GM19351 (cell line): ENCODE data around the gene ARID5A.

Source experiments
- ATAC-seq: cut with Tn5 transposase; IDR thresholded peaks from one replicate; pipeline ENCODE4 v1.9.1; 2021; ENCODE audit warnings: mild to moderate bottlenecking, moderate library complexity; ENCODE audit not compliant: unreplicated experiment

Gene ARID5A

GRCh38 chr2:96527286-96528005 is 9.1 kb upstream of the ARID5A start:
- peak; percentile 41 for ATAC-seq

DNA sequence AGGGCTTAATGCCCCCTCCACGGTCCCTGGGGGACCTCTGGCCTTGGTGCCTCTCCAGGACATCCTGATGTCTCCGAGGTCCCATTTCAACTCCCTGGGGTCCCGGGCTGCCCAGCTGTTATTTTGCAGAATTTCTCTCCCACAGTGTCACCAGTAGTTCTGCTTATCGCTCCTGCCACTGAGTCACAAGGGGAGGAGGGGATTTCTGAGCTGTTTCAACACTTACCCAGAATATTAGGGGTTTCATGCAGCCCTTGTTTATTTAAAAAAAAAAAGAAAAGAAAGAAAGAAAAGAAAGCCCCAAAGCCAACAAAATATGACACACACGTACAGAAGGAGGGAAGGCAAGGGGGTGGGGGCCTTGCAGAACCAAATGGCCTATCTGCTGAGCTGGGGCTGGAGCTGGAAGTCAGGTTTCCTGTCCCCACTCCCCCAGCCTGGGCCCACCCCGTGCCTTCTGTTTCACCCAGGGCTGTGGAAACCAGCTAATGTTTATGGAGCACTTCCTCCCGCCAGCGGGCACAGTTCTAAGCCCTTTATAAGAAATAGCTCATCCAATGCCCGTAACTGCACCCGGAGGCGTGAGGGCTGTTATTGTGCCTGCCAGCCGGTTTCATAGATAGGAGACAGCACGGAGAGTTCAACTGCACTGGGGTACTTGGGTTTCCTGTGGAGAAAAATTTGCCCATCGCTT is 8.4 kb upstream of the ARID5A start:
- no peak for ATAC-seq

- ATAC-seq = no peak
Measured at GRCh38 chr2:96528700-96529375, 7.7 kb upstream of the ARID5A start.

DNA sequence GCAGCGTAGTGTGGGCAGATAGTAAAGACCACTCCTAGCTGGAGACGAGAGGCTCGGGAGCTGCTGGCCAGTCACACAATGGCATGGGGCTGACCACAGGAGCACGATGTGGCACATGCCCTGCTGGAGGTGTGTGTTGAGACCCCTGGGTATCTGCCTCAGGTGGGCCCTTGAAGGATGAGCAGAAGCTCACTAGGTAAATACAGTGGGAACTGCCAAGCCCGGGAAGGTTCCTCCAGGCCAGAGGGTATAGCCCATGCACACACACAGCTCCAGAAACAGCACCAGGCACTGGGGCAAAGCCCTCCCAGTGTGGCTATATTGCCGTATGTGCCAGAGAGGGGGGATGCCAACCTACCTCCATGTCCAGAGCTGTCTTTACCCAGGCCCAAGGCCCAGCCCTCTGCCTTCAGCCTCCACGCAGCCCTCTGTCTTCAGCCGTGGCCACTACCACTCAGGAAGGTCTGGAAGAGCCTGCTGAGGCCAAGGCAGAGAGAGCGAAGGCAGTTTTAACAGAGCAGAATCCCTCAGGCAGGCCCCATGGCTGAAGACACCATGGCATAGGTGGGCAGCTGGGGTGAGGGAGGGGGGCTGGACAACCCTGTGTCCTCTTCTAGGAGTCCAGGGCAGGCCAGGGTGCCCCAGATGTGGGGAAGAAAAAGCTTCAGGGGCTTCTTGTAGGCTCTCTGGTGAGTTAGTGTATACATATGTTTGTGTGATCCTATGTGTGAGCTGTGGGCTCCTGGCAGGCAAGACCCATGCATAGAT is 7.0 kb upstream of the ARID5A start:
- no peak for ATAC-seq

DNA sequence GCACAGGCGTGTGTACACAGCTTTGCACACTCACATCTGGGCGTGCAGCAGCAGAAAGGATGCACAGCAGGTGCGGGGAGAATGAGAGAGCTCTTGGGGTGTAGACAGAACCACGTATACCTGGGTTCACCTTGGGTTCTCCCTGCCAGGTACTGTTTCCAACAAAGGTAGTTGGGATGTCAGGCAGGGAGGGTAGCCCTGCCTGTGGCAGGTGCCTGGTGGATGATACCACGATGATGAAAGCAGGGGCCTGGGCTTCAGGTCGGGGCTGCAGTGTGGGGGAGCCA is 6.5 kb upstream of the ARID5A start:
- no peak for ATAC-seq

GRCh38 chr2:96530474-96531357 is 5.8 kb upstream of the ARID5A start:
- no peak for ATAC-seq

DNA sequence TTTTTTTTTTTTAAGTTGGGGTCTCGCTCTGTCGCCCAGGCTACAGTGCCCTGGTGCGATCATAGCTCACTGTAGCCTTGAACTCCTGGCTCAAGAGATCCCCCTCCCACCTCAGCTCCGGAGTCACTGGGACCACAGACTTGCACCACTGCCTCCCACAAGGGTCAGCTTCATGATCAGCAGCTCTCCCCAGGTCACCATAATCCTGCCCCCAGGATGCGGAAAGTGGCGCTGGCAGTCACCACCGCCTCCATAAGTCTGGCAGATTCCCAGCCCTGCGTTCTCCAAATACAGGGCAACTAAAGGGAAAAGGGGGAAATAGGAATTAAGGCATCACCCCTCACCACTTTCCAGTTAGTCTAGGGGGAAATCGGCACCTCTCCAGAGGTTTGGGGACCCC is 5.2 kb upstream of the ARID5A start:
- ATAC-seq = no peak

GRCh38 chr2:96531872-96532505 is 4.6 kb upstream of the ARID5A start:
- no peak for ATAC-seq

DNA sequence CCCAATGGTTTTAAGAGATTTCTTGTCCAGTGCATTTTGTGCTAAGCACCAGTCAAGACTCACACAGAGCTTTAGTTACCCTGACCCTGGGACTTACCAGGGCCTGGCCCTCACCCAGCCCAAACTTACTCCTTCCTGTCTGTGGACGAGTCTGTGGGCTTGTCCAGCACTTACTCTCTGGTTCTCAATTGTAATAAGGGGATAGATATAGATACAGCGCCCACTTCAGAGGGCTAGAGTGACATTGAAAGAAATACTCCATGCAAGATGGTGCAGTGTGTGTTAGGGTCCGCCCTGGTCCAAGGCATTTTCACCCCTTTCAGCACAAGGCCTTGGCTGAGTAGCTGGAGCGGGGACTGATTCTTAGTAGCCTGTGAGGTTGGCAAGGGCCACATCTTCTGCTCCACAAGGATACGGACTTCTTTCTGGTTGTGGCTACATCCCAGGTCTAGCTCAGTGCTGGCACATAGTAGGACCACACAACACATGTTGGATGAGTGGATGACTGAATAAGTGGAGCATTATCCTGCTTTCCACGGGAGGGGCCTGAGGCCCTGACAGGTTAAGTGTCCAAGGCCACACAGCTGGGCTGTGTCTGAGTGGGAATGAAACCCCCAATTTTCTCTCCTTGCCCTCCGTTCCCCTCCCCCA is 3.8 kb upstream of the ARID5A start:
- ATAC-seq = no peak

GRCh38 chr2:96533292-96534073 is 3.1 kb upstream of the ARID5A start:
- ATAC-seq = no peak

DNA sequence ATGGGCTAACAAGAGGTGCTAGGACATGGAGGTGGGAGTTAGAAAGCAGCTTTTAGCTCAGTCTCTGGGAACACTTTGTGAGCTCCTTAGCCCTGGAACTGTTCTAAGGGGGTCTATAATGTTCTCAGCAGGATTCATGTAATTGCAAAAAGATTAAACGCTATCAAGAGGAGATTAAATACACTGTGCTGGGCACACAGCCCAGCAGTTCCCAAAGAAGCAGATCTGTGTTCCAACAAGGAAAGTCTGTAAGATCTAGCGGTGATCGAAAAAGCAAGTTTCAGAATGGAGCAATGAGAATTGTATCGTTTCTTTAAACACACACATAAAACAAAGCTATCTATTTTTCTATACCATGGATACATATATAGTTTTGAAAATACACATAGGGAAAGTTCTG is 2.4 kb upstream of the ARID5A start:
- ATAC-seq = no peak

DNA sequence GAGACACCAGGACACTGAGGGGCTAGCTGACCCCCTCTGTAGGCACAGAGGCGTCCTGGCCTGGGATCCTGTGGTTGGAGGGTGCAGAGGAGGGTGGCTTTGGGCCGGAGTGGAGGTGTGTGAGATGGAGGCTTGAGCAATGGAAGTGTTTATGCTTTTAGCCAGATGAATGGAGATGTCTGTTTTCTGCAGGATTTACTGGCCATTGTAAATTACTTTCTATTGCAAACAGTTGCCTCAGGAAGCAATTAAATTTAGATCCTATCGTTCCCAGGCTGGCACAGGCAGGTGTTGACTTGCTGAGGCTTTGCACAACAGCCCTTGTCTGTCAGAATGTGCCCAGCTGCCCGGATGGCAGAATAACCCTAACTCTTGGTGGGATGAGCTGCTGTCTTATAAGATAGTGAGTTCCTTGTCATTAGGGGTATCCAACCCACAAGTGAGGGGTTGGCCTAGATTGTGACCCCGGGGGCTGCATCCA is 1.8 kb upstream of the ARID5A start:
- no peak for ATAC-seq

- ATAC-seq = no peak
Measured at GRCh38 chr2:96535331-96535730, 1.2 kb upstream of the ARID5A start.

DNA sequence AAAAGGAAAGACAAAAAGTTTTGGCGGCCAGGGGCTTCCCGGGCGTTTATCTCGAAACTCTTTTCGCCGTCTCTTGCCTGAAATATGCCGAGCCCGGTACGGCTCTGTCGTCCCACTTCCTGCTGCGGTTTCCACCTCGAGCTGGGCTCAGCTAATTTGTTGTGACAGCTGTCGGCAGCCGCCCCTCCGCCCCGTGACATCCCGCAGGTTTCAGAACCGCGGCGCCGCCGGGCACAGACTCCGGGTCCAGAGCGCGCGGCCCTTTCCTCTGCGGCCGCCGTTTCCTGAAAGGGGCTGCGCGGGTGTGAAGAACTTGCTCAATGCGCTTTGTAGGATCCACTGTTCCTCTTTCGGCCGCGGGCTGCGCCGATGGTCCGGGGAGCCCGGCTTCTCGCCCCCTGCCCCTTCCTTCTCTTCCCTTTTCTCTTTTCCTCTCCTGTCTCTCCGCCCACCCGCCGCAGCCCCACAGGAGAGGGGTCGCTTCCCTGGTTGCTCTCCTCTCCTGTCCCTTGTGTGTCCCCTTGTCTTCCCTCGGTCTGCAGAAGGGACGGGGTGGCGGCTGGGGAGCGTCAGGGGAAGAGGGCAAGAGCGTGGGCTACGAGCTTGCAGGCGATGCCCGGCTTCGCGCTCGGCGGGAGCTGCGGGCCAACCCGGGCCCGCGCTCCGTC is 648 bp downstream of the ARID5A start:
- peak; percentile 49 for ATAC-seq

DNA sequence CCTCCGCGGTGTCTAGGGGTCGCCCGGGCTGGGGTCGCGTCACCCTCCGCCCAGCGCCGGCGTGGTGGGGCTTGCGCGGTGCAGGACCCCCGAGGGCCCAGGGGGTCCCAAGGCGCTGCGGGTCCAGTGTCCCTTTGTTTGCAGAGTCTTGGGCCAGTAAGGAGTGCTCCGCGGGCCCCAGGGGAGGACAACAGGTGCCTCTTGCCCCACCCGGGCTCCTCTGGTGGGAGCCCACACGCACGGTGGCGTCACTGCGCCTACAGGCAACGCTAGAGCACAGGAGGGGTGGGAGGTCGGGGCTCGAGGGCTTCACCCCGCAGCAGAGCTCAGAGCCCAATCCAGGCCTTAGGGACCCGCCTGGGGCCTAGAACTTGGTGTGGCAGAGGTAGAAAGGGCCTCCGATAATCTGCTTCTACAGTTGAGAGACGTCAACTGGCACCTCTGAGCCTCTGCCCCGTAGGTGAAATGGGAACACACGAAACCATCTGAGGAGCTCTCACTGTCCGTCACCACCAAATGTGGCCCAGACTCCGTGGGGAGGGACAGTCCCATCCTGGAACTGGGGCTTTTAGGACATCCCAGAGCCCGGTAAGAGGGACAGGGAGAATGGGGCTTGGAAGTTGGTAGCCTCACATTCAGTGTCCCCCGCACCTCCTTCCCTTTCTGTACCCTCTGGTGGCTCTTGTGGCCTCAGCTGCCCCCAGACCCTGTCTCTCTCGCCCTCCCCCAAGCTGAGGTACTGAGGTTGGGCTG is 1.4 kb downstream of the ARID5A start:
- ATAC-seq = no peak

GRCh38 chr2:96538487-96539214 is 2.1 kb downstream of the ARID5A start:
- no peak for ATAC-seq
